Inflammatory macrophage treated with lipopolysaccharide for 1 hour (primary cell): ENCODE measurements around the gene FASN.

Experiments
- DNase-seq, 2 donors: peaks; one replicate each; pipeline ENCODE4 v3.0.0-alpha.2; 2020 to 2022

The FASN gene

DNA sequence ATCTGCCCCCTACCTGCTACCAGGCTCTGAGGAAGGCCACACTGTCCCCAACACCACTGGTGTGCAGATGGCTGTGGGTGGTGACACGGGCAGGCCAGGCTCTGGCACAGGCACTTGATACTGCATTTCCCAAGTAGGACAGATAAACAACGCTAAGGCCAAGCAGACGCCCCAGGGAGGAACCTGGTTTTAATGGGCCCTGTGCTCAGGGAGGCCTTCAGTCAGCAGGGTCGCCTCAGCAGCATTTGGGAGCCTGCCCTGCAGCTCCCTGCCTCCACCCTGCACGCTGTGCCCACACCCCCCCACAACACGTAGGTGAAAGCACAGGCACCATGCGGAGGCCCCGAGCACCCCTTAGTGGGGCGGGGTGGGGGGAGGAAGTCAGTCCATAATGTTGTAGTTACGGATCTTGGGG lies 3.3 kb upstream of the FASN start:
- DNase-seq: no peak

DNA sequence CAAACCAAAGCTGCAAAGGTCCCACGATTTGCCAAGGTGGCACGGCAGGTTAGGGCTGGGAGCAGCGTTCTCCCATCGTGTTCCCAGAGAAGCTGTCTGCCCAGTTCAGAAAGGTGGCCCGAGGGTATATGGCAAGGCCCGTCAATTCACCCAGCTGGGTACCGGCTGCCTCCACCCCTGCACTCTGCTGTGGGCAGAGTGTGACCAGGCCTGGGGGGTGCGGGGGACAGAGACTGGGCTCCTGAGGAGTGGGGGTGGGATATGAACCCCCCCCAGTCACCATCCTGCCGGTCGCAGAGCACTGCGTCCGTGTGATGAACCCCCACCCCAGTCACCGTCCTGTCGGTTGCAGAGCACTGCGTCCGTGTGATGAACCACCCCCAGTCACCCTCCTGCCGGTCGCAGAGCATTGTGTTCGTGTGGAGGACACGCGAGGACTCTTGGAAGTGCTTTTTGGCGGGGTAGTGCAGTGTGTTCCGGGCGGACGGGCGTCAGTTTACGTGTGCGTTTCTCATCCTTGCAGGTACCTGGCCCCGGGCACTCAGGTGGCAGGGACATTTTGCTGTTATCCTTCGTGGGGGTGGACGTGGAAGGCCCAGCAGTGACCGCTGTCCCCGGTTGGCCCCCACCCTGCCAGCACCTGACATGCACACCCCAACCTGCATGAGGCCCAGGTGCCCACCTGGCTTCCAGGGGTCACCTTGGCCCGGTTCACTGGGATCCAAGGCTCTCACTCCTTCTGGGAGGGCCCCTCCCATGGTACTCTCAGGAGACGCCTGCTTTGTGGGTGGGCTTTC lies 2.7 kb upstream of the FASN start:
- DNase-seq: no peak

DNA sequence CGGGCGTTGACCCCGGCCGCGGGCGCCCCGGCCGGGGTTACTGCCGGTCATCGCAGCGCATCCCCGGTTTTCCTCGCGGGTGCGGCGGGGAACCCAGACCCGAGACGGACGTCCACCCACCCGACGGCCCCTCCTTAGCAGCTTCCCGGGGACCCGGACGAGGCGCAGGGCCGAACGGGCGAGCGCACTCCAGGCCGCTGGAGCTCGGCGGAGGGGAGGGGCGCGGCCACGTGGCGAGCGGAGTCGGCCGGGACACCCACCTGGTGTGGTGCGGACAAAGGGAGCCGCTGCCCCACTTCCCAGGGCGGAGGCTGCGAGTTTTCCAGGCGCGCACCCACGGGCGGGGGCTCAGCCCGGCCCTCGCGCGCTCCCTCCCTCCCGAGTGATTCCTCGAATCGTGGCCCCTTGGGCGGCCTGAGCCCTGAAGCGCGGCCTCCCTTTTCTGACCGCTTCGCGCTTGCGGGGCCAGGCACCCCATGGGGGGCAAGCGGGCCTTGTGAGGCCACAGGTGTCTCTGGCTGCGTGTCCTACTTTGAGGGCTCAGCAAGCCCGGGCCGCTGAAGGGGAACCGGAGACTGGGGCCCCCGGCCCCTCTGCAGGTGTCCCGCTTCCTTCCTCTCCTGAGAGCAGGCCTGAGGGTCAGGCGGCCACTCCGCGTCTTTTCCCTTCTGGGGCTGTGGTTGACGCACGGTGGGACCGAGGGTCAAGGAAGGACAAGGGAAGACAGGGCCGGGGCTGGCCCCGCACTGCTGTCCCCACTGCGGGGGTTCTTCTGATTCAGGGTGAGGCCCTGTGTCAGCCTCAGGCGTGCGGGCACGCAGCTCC lies 1.1 kb upstream of the FASN start:
- no peak for DNase-seq

DNA sequence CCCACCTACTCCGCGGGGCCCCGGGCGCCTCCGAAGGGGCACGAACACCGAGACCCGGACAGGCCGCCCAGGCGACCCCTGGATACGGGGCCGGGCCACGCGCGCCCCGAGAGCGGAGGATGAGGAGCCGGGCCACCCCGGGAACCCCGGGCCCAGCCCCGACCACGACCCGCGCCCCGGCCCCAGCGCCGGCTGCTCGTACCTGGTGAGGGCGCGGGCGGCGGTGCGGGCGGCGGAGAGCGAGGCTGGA lies 192 bp downstream of the FASN start:
- no peak for DNase-seq

- peak; percentile 20 to 33 for DNase-seq
These were observed 685 bp downstream of the FASN start for GRCh38 chr17:82097184-82097918.

DNA sequence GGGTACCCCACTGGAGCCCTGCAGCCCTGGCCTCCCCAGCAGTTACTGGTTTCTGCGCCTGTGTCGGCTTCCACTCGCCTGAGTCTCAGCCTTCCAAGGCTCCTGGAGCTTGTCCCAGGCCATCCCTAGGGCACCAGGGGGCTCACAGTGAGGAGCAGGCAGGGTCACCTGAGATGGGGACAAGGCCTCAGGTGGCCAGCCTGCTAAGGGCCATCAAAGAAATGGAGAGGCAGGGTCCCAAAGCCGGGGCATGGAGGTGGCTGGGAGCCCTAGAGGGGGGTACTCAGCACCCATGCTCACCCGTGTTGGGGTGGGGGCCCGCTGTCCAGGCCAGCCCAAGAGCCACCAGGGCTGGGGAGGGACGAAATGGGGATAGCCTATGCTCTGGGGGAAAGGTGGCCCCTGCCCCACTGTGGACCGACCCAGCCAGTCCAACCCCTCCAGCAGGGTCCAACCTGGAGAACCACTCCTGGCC lies 1.3 kb downstream of the FASN start:
- DNase-seq: no peak

- no peak for DNase-seq
These were observed 2.0 kb downstream of the FASN start for GRCh38 chr17:82095777-82096708.

DNA sequence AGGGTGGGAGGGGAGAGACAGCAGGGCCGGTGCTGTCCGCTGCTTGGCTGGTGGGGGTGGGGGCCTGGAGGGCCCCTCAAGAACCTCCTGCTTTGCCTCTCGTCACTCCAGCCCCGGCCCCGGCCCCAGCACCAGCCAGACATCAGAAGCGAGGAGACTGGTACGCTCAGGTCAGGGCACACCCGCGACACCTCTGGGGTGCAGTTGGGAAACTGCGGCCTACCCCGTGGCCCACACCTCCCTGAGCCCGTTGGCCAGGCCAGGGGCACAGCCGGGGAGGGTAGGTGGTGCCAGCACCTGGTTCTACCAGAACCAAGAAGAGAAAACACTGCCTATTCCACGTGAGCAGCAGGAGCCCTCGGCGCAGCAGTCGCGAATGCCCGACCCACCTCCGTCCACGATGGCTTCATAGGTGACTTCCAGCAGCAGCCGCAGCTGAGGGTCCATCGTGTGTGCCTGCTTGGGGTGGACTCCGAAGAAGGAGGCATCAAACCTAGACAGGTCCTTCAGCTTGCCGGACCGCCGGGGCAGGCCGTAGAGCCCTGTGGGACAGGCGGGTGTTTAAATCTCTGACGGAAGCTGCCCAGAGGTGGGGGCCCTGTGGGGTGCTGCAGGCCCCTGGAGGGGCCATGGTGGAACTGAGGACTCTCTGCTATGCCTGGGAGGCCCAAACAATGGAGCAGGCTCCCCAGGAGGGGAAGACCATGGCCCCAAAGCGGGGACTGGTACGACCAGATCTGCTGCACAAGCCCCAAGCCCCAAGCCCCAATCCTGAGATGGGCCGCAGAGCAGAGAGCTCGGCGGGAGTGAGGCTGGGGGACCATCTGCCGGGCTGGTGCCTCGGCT lies 2.9 kb downstream of the FASN start:
- DNase-seq: no peak

DNA sequence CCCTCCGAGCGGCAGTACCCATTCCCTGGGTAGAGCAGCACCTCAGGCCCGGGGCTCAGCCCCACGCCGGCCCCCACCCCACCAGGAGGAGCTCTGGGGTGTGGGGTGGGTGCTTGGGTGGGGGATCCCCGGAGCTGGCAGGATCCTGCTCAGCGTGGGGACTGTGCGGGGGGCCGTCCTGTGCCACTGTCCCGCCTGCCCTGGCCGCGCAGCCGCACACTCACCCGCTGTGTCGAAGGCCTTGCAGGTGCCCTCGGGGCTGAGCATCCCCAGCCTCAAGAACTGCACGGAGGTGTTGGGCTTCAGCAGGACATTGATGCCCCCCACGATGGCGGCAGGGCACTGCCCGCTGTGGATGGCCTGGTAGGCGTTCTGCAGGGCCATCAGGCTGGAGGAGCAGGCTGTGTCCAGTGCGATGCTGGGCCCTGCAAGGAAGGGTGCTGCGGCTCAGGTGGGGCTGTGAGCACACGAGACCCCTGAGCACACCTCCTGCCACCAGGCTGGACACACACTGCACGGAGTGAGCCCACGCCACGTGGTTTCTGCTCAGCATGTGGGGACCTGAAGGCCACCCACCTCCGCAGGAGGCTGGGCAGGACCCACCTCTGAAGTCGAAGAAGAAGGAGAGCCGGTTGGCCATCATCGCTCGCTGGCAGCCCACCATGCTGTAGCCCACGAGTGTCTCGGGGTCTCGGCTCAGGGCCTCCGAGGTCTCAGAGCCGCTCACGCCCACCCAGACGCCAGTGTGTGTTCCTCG lies 4.9 kb downstream of the FASN start:
- no peak for DNase-seq

GRCh38 chr17:82092628-82092994 lies 5.4 kb downstream of the FASN start:
- DNase-seq: no peak

- no peak for DNase-seq
These were observed 5.9 kb downstream of the FASN start for GRCh38 chr17:82092094-82092586.

- no peak for DNase-seq
These were observed 6.6 kb downstream of the FASN start for GRCh38 chr17:82091264-82092066.

- DNase-seq: no peak
These were observed 7.3 kb downstream of the FASN start for GRCh38 chr17:82090549-82091263.

GRCh38 chr17:82089723-82090548 lies 8.1 kb downstream of the FASN start:
- no peak for DNase-seq

DNA sequence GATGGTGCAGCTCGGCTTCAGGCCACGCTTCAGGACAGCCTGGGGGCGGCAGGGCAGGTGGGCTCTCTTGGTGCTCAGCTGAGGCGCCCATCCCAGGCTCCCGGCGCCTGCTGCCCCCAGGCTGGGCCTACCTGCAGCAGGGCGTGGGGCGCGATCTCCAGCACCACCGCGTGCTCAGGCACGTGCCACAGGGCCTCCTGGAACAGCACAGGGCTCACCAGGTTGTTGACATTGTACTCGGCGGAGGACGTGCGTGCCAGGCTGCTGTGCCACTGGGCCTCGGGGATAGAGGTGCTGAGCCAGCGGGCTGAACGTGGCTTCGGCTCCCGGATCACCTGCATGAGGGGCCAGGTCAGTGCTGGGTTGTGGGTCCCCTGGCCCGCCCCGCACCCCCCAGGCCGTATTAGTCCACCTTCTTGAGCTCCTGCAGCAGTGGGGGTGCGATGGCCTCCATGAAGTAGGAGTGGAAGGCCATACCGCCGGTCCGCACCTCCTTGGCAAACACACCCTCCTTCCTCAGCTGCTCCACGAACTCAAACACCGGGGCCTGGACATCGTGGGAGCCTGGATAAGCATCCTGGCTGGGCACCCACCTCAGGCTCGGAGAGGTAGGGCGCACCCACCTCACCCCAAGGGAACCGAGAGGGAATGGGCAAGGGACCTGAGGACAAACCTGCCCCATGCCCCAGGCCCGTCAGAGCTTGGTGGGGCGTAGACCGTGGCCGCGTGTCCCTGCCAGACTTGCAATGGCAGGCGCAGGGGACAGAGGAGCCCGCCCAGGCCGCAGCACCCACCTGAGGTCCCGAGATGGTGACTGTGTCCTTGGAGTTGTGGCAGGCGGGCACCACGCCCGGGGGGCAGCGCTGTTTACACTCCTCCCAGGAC lies 9.0 kb downstream of the FASN start:
- DNase-seq: no peak

- no peak for DNase-seq
These were observed 9.8 kb downstream of the FASN start for GRCh38 chr17:82087961-82088837.
